GM18873 (cell line): ENCODE measurements around the gene TOM1L2.
"Not testable (repeated sequence)": the region's sequence is repeated elsewhere in the genome, so short reads cannot be mapped to it uniquely, and the experiment has no call there.

Experiments
- ATAC-seq: cut with Tn5 transposase; IDR thresholded peaks from one replicate; pipeline ENCODE4 v1.9.1; 2021; ENCODE audit warnings: mild to moderate bottlenecking, moderate library complexity, moderate number of reproducible peaks; ENCODE audit not compliant: unreplicated experiment, low FRiP score

Gene TOM1L2

GRCh38 chr17:17813055-17813724 lies 159.0 kb downstream of the TOM1L2 start:
- ATAC-seq, result no peak

DNA sequence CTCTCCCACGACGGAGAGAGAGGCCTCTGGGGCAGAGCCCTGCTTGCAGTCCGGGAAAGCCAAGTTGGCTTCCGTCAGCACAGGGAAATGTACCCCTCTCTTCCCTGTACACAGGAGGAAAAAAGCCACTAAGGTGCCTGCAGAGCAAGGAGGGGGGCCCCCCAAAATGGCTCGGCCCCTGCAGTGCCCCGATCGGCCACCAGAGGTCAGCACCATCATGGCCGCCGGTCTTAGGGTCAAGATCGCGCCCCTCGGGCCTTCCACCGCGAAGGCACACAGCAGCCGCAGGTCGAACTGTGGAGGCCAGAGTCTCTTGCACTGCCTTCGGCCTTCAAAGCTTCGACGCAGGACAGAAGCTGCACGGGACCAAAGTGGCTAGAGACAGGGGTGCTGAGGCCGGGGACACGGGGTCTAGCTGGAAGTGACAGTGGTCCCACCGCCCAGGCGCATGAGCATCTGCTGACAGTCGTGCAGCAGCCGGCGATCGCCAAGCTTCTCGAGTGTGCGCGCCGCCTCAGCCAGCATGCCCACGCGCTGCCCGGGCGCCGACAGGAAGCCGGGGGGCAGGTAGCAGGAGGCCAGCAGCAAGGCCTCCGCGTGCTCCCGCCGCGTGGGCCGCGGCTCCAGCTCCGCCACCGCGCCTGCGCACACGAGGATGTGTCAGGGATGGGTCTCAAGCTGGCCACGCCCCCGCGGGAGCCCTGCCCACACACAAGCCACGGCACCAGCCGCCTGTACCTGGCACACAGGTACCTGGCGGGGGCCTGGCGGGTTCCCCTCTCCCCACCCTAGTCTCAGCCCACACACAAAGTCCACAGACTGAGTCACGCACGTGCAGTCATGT lies 159.8 kb downstream of the TOM1L2 start:
- no peak for ATAC-seq

- no peak for ATAC-seq
Measured at GRCh38 chr17:17811381-17812210, 160.6 kb downstream of the TOM1L2 start.

DNA sequence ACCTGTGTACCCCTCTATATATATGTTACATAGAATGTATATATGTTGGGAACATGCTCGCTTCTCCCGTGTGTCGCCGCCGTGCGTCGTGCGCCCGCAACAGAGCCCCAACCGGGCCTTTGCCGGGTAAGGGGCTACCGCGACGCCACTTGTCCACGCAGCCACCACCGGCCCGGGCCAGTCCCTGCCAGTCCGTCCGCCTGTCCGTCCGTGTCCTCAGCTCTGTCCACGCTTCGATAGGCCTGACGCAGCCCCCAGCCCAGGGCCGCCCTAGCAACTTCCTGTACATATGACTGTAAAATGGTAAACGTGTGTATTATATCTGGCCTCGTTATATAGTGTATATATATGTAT lies 161.3 kb downstream of the TOM1L2 start:
- no peak for ATAC-seq

GRCh38 chr17:17810084-17810894 lies 161.9 kb downstream of the TOM1L2 start:
- no peak for ATAC-seq

DNA sequence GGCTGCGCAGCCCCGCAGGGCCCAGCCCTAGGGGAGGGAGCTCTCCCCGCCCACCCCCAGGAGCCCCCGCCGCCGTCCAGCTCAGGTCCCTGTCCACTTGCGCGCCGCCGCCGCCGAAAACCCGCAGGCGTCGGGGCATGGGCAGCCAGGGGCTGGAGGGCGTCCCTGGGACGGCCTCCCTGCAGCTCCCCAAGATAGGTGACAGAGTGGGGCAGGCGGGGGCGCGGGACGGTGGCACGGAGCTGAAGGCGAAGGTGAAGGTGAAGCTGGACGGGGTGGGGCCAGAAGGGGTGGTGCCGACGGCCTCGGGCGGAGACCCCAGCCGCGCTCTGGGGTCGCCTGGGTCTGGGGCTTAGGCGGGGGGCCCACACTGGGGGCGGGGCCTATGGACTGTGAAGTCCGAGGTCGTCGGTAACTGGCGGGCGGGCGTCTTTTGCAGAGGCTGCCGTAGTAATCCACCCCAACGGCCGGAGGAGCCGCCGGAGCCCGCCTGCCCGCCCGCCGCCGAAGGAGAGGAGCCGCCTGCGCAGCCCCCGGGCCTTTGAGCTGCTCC lies 162.6 kb downstream of the TOM1L2 start:
- no peak for ATAC-seq

DNA sequence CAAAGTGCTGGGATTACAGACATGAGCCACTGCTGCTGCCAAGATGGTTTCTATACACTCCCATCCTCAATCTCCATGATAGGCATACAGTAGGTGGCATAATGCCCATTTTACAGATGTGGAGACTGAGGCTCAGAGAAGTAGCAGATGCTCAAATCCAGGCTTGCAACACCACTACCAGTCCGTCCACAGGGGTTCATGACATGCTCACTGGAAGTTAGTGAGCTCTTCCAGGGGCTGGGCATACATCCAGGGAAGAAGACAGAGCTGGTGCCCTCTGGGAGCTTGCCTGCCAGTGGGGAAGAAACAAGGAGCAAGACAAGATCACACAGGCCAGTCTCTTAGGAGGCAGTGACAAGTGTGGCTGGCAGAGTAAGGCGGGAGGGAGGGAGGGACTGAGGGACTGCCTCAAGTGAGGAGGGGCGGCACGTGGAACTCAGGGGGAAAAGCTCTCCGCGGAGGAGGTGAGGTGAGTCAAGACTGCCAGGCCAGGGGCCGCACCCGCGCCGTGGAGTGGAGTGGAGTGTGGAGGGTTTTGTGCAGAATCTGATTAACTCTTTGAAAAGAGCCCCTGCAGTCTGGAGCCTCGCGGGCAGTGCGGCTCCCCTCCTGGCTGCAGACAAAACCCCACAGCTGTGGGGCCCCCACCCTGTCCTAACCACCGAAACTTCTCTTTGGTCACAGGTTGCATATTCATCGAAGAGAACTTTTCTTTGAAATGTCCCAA lies 163.3 kb downstream of the TOM1L2 start:
- no peak for ATAC-seq

GRCh38 chr17:17808200-17808599 lies 164.0 kb downstream of the TOM1L2 start:
- ATAC-seq, result not testable (repeated sequence)

- no peak for ATAC-seq
Measured at GRCh38 chr17:17807440-17807839, 164.8 kb downstream of the TOM1L2 start.

DNA sequence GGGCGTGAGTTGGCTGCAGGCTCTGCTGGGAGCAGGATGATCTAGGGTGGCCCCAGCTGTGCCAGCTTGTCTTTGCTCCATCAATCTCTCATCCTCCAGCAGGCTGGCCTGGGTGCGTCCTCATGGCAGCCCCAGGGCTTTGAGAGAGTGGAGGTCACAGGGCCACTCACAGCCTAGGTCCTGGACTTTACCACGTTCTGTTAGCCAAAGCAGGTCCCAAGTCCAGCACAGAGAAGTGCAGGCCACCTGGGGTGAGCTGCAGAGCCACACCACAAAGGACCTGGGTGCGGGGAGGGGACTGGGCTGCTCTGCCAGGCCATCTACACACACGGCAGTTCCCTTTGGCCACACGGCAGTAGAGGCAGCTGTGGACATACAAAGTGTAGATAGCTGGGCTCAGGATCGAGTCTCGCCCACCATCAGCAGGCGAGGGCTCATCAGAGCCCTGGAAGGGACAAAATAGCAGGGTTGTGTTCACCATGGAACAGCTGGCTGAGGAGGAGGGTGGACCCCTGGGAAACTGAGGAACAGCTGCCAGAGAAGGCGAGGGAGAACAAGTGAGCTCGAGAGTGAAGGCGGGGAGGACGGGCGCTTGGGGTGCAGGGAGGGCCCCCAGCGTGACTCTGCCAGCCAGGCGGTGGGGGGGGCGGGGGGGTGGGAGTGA lies 165.5 kb downstream of the TOM1L2 start:
- no peak for ATAC-seq

- no peak for ATAC-seq
Measured at GRCh38 chr17:17806035-17806434, 166.2 kb downstream of the TOM1L2 start.

DNA sequence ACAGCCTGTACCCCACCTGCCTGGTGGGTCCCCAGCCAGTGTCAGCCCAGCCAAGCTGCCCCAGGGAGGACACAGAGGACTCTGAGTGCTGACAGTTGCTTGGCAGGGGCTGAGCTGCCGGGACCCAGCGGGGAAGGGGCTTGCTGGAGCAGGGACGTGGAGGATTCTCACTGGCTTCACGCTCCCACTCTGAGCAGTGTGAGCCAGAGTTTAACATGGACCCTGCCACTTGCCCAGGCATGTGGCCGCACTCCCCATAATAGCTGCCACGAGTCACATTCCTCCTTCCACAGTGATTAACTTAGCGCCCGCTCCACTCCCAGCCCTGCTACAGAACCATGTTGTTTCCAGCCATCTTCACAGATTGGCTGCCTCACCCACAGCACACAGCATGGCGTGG lies 166.6 kb downstream of the TOM1L2 start:
- no peak for ATAC-seq

DNA sequence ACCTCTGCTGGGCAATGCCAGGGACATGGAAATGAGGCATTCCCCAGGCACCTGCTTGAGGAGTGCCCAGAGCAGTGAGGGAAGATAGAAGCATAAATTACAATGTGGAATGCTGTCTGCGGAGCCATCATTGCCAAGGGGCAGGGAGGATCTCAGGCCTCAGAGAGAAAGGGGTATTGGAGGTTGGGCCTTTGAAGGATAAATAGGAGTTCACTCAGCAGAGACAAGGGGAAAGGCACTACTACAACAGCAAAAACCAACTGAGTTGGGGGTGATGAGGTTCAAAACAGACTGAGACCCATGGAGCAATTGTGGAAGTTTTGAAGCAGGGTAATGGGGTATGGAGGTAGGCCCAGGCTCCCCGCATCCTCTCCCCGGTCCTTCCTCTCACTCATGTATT lies 168.2 kb downstream of the TOM1L2 start:
- ATAC-seq, result no peak

- ATAC-seq, result no peak
Measured at GRCh38 chr17:17801800-17802481, 170.3 kb downstream of the TOM1L2 start.

DNA sequence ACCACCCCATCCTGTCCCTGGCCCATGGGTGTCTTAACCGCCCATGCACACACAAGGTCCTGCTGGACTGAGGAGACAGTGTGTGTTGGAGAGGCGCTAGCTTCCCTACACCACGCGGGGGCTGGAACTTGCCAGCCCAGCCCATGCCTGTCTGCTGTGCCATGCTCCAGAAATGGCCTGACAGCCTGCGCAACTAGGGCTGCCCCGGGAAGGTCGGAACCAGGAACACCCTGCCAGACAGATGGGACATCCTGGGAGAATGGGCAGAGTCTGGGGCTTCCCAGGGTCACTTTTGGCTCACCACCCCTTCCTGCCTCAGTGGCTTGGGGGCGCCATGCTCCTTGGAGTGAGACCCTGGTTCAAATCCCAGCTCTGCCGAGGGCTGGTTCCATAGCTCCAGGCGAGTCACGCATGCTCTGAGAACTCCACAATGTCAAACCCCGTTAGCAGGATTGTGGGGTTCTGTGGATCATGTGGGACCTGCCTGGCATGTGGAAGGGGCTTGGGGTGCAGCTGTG lies 171.6 kb downstream of the TOM1L2 start:
- no peak for ATAC-seq

- ATAC-seq, result no peak
Measured at GRCh38 chr17:17798573-17799255, 173.5 kb downstream of the TOM1L2 start.

GRCh38 chr17:17798010-17798556 lies 174.1 kb downstream of the TOM1L2 start:
- no peak for ATAC-seq
